Measurements from ENCODE around the gene CAD.

Gene CAD

GRCh38 chr2:27220091-27220490, 2.9 kb downstream of the CAD start:
- TF ChIP-seq, protein P1, sequence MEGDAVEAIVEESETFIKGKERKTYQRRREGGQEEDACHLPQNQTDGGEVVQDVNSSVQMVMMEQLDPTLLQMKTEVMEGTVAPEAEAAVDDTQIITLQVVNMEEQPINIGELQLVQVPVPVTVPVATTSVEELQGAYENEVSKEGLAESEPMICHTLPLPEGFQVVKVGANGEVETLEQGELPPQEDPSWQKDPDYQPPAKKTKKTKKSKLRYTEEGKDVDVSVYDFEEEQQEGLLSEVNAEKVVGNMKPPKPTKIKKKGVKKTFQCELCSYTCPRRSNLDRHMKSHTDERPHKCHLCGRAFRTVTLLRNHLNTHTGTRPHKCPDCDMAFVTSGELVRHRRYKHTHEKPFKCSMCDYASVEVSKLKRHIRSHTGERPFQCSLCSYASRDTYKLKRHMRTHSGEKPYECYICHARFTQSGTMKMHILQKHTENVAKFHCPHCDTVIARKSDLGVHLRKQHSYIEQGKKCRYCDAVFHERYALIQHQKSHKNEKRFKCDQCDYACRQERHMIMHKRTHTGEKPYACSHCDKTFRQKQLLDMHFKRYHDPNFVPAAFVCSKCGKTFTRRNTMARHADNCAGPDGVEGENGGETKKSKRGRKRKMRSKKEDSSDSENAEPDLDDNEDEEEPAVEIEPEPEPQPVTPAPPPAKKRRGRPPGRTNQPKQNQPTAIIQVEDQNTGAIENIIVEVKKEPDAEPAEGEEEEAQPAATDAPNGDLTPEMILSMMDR (IDR thresholded peaks at IDR 0.05; ENCODE audit: low read depth, low read length): no peak
- no peak for DNase-seq (ENCODE audit: extremely low read depth, low read depth)

- TF ChIP-seq, protein P1 (IDR thresholded peaks at IDR 0.05; ENCODE audit: low read depth, low read length): no peak
- no peak for DNase-seq (ENCODE audit: extremely low read depth, low read depth)
Observed at GRCh38 chr2:27221166-27221565, 4.0 kb downstream of the CAD start.

DNA sequence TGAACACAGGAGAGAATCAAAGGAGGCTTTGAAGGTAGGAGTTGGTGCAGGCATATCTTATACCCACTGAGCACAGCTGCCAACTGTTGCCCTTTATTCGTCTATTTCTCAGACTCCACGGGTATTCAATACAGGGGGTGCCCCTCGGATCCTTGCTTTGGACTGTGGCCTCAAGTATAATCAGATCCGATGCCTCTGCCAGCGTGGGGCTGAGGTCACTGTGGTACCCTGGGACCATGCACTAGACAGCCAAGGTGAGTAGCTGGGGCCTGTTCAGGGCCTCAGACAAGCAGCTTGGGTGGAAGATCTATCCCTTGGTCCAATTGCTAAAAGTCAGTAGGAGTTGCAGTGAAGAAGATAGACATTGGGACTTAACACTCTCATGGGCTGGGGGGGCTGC, 5.2 kb downstream of the CAD start:
- DNase-seq (ENCODE audit: extremely low read depth, low read depth): no peak
- TF ChIP-seq, protein P1 (IDR thresholded peaks at IDR 0.05; ENCODE audit: low read depth, low read length): no peak

- no peak for DNase-seq (ENCODE audit: extremely low read depth, low read depth)
Observed at GRCh38 chr2:27223416-27223815, 6.2 kb downstream of the CAD start.

DNA sequence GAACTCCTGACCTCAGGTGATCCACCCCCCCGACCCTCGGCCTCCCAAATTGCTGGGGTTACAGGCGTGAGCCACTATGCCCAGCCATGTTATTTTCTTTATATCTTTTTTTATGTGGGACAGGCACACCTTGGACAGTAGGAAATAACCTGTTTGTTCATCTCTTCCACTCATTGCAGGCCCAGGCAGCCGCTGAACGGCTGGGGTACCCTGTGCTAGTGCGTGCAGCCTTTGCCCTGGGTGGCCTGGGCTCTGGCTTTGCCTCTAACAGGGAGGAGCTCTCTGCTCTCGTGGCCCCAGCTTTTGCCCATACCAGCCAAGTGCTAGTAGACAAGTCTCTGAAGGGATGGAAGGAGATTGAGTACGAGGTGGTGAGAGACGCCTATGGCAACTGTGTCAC, 8.4 kb downstream of the CAD start:
- DNase-seq (ENCODE audit: extremely low read depth, low read depth): no peak
- TF ChIP-seq, protein P1 (IDR thresholded peaks at IDR 0.05; ENCODE audit: low read depth, low read length): no peak

More at GRCh38 chr2:27223416-27223815, 6.2 kb downstream of the CAD start:
- TF ChIP-seq, protein P1 (IDR thresholded peaks at IDR 0.05; ENCODE audit: low read depth, low read length): no peak

DNA sequence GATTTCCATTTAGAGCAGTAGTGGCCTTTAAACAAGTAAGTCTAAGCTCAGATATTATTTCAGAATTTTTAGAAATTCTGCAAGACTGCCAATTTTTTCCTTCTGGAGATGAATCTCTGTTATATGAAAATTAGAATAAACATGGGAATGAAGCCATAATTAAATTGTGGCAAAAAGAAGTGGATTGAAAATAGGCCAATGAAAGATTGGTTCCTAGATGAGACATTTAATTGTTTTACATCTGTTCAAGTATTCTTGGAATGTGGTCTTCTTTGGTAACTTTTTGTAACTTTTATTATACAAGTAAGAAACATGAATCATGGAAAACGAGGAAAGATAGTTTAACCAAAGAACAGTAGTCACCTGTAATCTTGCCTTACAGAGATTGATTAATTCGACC, 10.3 kb downstream of the CAD start:
- TF ChIP-seq, protein P1 (IDR thresholded peaks at IDR 0.05; ENCODE audit: low read depth, low read length): no peak
- no peak for DNase-seq (ENCODE audit: extremely low read depth, low read depth)

- no peak for DNase-seq (ENCODE audit: extremely low read depth, low read depth)
- TF ChIP-seq, protein P1 (IDR thresholded peaks at IDR 0.05; ENCODE audit: low read depth, low read length): no peak
Observed at GRCh38 chr2:27231921-27232320, 14.8 kb downstream of the CAD start.

Measured in AG09319 (cell line).